RWPE1 (cell line): ENCODE data around the gene PRAME.
A peak's percentile ranks its signal among the peaks of the same experiment; 100 is the strongest.

ENCODE experiments used
- CTCF ChIA-PET: fragments of 350-600 bp; sonication (Branson Sonifier 250); formaldehyde crosslinking; extraction: SDS; loops from one replicate; lab custom pipeline; 2021; lab: Yijun Ruan, JAX
- POLR2A ChIA-PET: fragments of 400-600 bp; formaldehyde crosslinking; extraction: SDS; loops from one replicate; lab custom pipeline; 2020; ENCODE audit warnings: antibody characterized with exemption; ENCODE audit not compliant: low non-redundant PET; lab: Yijun Ruan, JAX
- DNase-seq: peaks from one replicate; pipeline ENCODE4 v3.0.0; 2012; ENCODE audit warnings: low spot score
- H3K27ac ChIP-seq: fragments of 450-650 bp; 2 replicates; pipeline ENCODE4 v1.5.1; 2017
- TF ChIP-seq, protein P1 (sequence below): fragments of 450-650 bp; conservative IDR thresholded peaks from 2 replicates; pipeline ENCODE4 v1.5.1; 2017; ENCODE audit warnings: low read depth, mild to moderate bottlenecking

PRAME gene

DNA sequence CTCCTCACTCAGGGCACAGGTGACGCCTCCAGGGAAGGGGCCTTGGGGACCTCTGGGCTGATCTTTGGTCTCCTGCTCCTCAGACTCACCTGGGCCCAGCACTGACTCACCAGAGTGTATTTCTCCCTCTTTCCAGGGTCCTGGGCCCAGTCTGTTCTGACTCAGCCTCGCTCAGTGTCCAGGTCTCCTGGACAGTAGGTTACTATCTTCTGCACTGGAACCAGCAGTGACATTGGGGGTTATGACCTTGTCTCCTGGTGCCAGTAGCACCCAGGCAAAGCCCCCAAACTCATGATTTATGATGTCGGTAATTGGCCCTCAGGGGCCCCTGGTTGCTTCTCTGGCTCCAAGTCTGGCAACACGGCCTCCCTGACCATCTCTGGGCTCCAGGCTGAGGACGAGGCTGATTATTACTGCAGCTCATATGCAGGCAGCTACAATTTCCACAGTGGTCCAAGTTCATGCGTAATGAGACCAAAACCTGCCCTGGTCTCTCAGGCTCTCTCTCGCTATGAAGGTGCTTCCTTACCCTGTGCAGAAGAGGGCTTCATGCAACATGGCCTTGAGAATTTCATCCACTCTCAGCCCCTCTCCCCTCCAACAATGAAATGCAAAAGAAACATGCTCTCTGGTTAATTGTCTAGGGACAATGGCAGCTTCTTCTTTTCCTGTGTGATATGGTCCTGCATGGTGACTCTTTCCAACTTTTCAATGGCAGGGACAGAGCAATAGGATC, 21.0 kb upstream of the PRAME start:
- TF ChIP-seq, protein P1, sequence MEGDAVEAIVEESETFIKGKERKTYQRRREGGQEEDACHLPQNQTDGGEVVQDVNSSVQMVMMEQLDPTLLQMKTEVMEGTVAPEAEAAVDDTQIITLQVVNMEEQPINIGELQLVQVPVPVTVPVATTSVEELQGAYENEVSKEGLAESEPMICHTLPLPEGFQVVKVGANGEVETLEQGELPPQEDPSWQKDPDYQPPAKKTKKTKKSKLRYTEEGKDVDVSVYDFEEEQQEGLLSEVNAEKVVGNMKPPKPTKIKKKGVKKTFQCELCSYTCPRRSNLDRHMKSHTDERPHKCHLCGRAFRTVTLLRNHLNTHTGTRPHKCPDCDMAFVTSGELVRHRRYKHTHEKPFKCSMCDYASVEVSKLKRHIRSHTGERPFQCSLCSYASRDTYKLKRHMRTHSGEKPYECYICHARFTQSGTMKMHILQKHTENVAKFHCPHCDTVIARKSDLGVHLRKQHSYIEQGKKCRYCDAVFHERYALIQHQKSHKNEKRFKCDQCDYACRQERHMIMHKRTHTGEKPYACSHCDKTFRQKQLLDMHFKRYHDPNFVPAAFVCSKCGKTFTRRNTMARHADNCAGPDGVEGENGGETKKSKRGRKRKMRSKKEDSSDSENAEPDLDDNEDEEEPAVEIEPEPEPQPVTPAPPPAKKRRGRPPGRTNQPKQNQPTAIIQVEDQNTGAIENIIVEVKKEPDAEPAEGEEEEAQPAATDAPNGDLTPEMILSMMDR: no peak
- POLR2A ChIA-PET: no interaction called here
- no peak overlapping the region for H3K27ac ChIP-seq
- no peak for DNase-seq
- CTCF ChIA-PET: no interaction called here

- ChIA-PET CTCF (no interaction called here), POLR2A (no interaction called here)
- no peak overlapping the region for H3K27ac ChIP-seq
- DNase-seq: peak; percentile 25
- TF ChIP-seq, protein P1: no peak
Observed at GRCh38 chr22:22578702-22579424, 19.8 kb upstream of the PRAME start.

DNA sequence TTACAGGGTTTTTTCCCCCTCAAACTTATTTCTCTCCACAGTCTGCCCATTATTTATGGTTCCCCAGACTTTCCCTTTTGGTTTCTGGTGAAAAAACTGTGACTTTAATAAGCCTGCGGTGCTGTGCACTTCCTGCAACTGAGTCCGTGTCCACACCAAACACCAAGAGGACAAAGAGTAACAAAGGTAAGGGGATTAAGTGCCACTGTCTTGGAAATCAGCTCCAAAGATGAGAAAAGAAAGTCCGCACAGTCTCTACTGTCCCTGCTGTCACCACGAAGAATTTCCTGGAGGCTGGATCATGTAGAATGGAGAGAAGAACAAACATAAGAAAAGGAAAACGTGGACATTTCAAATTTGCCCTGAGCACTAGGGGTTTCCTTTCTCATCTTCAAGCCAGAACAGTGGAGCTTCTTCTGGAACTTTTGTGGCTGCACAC, 17.9 kb upstream of the PRAME start:
- POLR2A ChIA-PET: no interaction called here
- CTCF ChIA-PET: interaction anchor here (0.6 to 1.5 kb wide), 3 partner anchors 11 to 113 kb away, joined by 3 to 5 read pairs (median 3); partner anchors contain the start of gene ZNF280A
- DNase-seq: no peak
- TF ChIP-seq, protein P1: no peak
- no peak overlapping the region for H3K27ac ChIP-seq

GRCh38 chr22:22576244-22576988, 17.4 kb upstream of the PRAME start:
- ChIA-PET POLR2A (no interaction called here), CTCF (interaction anchor here (0.5 to 1.5 kb wide), 5 partner anchors 11 to 807 kb away, joined by 3 to 5 read pairs (median 3); partner anchors contain the start of gene ZNF280A)
- DNase-seq: peak; percentile 25
- TF ChIP-seq, protein P1: peak; percentile 61
- H3K27ac ChIP-seq: no peak overlapping the region

DNA sequence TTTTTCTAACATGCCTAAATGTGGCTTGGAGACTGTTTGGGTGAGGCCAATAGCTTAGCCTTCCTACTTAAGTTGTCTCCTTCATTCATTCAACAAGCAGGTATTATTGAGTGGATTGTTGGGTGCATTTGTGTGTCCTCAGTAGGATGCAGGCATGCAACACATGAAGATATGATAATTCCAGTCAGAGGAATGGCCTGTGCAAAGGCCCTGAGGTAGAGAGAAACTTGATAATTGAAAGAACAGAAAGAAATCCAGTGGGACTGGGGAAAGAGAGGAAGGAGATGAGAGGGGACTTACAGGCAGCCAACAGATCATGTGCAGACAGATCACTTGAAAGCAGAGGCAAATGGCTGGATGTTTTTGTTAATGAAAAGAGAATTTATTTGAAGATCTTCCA, 15.3 kb upstream of the PRAME start:
- DNase-seq: no peak
- H3K27ac ChIP-seq: no peak overlapping the region
- POLR2A ChIA-PET: no interaction called here
- TF ChIP-seq, protein P1: no peak
- CTCF ChIA-PET: no interaction called here
